Measurements from ENCODE around the gene MFAP4.
A peak's percentile ranks its signal among the peaks of the same experiment; 100 is the strongest.

MFAP4 gene

DNA sequence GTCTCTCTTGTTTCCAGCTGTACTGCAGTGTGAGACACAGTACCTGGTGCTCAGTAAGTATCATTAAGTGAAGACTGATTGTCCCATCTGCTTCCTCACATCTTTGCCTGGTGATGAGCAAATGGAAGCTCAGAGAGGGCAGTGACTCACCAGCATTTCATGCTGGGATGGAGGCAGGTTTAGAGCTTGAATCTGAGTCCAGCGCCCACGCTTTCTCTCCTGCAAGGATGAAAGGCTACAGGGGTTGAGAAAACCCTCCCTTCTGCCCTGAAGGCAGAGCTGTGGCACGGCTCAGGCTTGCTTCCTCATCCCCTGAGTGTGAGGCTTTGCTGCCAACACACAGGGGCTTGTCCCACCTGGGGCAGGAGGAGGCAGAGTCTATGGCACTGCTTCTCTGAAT lies 22.5 kb upstream of the MFAP4 start:
- DNase-seq = no peak

DNA sequence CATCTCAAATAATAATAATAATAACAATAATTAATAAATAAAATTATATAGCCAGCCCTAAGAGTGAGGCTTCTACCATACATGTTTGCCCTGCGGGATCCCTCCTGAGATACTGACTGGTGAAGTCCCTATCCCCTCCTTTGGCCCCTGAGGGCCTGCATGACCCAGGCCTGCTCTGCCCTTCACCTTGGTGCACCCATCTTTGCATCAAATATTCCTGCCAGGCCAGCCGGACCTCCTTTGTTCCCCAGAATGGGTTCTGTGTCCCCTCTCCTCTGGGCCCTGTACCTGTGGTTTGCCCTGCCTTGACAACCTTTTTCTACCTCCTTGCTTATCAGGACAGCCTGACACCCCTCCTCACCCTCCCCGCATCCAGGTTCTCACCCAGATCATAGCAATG lies 22.1 kb upstream of the MFAP4 start:
- no peak for DNase-seq

DNA sequence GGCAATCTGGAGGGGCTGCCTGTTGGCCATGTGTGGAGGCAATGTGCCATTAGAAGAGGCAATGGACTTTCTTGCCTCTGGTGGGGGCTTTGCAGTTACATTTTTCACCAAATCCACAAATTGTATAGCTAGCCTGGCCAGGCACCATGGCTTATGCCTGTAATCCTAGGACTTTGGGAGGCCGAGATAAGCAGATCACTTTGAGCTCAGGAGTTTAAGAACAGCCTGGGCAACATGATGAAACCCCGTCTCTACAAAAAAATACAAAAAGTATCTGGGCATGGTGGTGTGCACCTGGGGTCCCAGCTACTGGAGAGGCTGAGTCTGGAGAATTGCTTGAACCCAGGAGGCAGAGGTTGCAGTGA lies 21.3 kb upstream of the MFAP4 start:
- no peak for DNase-seq

DNA sequence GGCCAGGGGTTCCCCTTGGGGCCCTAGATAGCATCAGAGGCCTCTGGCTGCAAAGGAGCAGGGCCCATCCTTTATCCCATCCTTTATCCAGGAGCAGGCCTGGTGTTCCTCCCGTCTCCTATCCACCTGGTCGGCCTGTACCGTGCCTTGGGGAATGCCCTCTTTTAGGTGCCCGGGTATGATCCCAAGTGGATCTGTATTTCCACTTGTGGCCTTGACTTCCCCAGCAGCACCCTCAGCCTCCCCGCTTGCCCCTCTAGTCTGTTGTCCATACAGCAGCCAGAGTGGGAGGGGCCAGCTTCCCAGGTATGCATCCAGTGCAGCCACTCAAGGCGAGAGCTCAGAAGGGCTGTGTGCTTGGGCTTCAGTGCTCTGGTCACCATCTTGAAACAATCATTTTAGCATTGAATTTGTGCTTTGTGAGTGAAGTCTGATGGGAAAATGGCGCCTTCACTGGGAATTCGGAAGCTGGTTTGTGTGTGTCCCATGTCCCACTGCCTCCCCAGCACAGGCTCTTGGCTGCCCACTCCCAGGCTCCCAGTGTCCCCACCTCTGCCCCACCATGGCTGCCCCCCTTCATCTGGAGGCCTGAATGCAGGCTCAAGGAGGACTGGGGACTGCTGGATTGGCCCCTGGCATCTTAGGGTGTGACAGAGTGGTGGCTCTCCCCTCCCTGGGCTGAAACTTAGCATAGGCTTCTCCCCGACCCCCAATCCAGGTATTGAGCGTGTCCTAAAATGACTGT lies 20.8 kb upstream of the MFAP4 start:
- no peak for DNase-seq

DNA sequence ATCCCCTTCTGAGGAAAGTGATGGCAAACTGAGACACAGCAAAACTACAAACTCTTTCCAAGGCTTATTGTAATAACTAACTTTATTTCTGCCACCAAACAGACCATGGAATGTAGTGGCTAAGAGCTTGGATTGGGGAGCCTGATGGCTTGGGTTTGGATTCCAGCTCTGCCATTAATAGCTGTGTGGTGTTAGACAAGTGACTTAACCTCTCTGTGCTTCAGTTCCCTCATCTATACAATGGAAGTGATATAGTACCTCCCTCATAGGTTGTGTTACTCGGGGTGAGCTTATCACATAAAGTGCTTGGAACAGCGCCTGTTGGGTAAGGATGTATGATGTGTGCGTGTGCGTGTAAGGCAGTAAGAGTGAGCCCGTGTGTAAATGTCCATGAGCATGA lies 18.1 kb upstream of the MFAP4 start:
- no peak for DNase-seq

DNA sequence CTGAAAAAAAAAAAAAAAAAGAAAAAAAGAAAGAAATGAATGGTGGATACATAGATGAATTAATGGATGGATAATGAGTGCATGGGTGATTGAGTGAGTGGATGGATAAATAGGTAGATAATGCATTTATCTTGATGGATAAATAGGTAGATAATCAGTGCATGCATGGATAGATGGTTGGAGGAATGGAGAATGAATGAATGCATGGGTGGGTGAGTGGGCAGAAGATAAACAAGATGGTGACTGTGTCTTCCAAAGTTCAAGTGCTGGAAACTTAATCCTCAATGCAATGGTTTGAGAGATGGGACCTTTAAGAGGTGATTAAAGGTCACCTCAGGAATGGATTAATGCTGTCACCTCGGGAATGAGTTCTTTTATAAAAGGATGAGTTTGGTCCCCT lies 17.3 kb upstream of the MFAP4 start:
- DNase-seq = no peak

DNA sequence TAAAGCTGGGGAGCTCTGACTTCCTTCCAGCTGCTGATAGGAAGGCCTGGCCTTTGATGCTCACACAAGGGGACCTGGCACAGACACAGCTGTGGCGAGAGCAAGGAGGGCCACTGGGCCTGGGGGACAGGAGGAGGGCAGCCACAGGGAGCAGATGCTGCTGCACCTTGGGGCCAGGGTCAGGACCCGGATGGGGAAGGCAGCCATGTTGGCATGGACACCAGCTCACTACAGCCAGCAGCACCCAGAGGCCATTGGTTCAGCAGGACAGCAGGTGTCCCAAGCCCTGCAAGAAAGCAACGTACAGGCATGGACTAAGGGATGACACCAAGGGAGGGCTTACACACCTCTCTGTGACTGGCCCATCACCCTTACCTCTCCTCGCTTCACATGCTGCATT lies 16.0 kb upstream of the MFAP4 start:
- no peak for DNase-seq

DNA sequence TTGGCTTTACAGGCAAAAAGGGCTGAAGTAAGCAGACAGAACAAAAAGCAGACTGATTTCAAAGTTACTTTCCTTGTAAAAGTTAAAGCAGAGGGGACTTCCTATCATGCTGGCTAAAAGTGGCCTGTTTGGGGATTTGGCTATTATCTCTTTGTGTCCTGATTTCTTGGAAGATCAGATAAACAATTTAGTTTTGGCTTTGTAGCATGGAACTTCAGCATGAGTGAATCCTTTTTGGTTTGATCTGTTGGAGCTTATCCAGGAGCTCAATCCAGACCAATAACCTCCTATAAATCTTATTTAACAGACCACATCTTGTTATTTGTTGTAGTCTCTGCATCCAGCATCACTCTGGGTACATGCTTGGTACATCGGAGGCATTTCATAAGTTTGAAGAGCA lies 15.2 kb upstream of the MFAP4 start:
- no peak for DNase-seq

DNA sequence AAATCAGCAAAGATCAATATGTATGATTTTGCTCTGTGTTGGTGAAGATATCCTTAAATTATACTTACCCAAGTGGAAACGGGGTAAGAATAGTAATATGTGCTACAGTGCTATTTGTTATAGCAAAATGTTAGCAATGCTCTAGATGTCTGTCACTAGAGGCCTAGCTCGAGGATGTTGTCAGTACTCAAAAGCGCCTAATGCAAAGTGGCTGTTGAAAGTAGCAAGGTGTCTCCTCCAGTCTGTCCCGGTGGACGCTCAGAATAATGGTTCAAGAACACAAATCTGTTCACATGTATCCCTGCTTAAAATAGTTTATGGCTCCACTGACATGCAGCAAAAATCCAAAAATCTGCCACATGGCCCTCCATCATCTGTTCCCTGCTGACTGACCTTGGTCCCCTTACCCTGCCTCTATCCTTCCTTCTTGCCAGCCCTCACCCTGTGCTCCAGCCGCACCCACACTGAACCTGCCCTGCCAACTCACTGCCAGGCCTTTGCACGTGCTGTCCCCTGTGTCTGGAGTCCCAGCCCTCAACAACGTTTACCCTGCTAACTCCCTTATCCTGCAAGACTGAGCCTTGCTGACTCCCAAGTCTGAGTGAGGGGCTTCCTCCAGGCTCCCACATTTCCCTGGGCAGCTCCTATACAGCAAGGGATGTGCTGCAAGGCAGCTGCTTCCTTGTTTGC lies 14.5 kb upstream of the MFAP4 start:
- no peak for DNase-seq

DNA sequence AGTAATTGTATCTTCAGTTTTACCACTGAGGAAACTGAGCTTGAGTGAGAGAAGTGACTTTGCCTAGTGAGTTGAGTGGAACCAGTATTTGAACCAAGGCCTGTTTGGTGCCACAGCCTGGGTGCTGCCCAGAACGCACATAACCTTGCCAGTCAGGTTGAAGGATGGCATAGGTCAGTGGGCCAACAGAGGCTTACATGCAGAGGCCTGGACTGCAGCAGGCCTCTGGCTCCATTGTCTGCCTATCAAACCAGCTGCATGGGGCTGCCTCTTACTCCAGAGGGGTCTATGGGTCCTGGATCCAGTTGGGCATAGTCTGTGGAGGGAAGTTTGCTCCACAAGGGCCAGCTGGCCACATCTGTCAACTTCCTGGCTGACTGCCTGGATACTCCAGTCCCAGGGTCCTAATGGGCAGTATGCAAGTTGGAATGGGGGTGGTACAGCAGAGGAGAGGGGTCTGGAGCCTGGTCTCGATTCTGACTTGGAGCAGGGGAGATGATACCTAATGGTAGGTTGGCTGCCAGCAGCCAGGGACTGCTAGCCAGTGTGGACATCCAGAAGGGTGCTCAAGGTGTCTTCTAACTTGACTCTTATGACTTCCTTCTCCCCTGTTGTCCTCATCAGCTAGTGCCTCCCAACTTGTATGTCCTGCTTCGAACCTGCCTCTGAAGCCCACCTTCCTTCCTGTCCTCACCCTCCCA lies 12.9 kb upstream of the MFAP4 start:
- DNase-seq = no peak

DNA sequence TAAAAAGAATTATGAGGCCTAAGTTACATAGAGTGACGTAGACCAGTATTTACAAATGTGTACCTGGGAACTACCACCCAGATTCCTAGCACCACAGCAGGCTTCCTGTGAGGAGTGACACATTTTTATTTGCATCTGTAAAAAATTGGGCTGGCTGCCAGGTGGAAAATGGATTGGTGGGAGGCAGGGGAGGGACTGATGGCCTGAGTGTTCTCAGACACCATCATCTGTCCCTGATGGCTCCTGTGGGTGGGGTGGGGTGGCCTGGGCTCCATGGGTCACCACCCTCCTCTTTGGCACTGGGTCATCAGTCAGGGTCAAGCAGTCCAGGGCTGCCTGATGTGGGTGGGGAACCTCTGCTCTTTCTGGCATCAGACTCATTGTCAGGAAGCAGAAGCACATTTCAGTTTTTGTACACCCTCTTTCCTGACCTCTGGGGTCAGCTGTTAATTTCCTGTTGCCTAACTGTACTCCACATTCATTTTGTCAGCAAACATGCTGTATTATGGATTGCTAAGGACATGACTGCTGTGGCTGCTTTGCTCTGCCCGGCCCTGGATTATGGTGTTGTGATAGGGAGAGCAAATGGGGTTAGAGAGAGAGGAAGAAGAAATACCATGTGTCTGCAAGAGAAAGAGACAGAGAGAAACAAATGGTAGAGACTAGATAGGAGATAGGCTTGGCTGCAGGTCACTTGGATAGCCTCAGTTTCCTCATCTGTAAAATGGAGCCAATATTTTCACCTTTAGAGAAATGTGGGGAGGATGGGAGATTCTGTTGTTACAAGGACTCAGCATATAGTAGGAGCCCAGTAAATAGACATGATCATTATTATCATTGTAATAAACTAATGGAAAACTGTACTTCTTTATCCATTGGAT lies 11.6 kb upstream of the MFAP4 start:
- DNase-seq = peak; percentile 0

DNA sequence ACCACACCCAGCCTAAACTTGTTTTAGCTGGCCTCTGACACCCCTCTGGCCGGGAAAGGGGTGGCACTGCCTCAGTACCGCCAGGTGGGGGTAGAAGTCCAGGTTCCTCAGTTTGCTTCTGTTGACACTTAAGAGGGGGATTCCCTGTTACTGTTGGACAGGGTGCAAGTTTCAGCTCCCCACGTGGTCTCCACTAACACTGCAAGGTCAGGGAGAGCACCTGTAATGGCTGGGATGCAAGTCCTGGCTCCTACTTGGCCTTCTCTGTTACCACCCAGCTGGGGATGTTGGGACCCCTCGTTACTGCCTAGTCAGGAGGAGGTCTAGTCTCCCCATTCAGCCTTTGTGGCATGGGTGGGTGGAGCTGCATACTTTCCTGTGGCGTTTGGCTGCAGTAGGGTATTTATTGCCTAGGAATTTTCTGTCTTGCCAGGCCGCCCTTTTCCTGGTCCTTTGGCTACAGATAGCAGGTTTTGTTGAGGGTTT lies 10.6 kb upstream of the MFAP4 start:
- DNase-seq = no peak

DNA sequence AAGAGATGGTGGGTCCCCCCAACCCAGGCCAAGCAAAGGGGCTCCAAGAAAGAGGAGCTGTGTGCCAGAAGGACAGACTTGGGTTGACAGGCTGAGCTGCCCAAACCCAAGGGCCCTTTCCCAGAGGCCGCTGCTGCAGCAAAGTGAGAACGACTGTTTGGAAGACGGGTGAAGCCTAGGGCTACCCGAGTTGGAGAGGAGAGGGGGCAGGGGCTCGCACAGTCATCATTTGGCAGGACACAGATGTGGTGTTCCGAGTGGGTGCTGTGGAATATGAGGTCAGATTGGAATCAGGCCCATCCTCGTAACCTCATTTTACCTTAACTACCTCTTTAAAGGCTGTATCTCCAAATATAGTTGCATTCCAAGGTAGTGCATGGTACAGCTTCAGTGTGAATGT lies 5.3 kb upstream of the MFAP4 start:
- DNase-seq = no peak

DNA sequence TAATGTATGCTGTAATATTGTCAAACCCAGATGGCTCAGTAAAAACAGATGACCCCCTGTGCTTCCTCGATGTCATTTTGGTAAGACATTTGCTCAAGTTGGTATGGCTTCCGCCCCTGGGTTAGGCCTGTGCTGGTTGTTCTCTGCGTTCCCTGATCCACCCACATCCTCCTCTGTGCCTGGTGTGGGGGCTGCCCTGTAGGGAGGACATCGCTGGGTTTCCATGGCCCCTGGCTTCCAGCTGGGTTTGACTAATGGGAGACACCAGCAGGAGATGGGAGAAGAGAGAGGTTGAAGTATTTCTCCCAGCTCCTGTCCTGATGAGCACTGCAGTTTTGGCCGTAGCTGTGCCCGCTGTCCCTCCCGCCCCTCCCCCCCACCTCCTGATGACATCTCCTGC lies 4.4 kb upstream of the MFAP4 start:
- DNase-seq = no peak

DNA sequence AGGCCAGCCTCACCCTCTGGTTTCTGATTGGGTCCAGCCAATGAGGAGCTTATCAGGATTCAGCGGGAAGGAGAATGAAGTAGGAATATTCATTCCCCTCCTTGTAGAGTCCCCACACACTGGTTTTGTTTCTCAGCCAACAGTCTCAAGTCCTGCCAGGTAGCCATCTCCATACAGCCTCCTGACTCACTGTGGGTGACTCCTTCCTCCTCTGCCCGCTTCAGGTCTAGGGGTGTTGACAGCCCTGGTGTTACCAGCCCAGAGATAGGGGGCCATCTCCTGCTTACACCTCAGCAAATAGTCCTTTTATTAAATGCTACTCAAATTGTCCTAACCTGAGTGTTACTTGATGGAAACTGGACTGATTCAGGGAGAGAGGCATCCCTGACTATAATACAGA lies 4.0 kb upstream of the MFAP4 start:
- no peak for DNase-seq

DNA sequence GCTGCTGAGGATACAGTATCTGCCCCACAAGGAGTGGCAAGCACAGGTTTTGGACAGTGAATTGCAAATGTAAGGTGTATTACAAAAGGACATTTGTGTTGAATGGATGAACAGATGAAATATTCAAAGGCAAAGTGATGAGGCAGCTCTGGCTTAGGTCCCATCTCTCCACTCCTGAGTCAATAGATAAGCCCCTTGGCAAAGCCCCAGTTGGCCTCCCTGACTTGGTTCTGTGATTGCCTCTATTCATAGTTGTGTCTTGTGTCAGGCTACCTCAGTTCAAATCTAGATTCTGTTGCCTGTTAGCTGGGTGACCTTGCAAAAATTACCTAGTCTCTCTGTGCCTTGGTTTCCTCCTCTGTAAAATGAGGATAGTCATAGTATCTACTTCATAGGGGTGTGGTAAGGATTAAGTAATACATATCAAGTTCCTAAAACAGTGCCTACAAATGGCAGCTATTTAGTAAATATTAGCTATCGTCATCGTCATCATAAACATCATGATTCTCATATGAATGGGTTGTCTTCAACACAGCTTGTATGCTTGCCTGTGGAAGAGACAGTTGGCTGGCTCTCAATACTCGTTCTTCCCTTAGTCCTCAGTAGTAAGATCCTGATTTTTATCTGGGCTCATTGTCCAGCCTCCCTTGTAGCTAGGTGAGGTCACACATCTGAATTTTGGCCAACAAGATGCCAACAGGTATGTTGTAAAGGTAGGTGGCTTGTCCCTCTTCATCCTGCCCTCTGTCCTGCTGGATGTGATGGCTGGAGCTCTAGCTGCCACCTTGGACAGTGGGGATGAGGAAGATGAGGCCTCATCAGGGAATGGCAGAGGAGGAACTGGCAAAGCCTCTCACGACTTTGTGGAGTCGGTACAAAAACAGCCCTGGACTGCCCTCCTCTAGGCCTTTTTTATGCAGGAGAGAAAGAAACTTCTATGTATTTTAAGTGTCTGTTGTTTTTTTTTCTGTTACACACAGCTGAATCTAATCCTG lies 2.1 kb upstream of the MFAP4 start:
- DNase-seq = no peak

DNA sequence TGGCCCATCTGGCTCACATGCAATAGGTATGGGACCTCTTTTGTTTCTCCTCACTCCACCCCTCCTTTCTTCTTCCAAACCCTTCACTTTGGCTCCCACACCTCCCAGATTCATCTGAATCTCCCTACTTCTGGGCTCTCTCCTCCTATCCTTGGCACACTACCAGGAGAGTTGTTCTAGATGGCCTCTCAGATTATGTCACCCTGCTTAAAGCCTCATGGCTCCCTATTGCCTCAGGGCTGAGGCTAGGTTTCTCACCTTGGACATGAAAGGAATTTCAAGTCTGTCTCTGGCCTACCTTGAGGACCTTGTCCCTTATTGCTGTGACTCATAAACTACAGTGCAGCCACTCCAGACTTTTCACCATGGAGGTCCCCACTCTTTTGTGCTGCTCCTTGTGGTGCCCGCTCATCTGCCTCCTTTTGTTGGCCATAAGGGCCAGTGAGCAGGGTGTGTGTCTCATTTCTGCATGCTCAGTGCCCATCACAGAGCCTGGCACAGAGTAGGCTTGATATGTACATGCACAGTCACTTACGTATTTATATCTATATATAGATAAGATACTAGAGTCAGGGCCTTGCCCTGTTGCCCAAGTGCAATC lies 1.0 kb upstream of the MFAP4 start:
- DNase-seq = no peak

DNA sequence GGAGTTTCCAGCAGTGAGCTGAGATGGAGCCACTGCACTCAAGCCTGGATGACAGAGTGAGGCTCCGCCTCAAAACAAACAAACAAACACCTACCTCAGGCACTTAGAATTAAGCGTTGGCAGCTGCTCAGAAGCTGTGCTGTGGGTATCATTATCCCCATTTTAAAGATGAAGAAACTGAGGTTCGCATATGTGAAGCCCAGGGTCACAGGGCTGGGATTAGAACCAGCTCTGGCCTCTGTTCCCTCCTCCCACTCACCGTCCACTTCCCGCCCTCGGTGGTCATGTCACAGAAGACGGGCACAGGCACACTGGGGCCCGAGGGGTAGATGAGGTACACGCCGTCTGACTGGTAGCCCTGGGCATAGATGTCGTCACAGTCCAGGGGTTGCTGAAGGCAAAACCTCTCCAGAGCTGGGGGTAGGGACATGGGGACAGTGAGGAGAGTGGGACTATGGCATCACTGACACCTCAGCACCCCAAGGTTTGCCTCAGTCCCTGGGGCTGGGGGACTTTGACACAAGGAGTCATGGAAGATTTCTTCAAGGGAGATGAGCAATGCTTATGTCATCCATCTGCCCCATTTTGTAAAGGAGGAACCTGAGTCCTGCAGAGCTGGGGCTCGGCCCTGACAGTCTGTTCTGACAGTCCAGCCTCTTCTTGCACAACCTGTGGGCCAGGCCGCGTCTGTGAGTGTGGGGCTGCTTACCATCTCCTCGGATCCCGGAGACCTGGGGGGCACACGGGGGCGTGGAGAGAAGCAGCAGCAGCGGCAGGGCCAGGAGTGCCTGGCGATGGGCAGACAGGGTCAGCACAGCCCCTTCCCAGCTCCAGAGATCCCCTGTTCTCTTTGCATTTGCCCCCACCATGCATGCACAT lies 700 bp downstream of the MFAP4 start:
- no peak for DNase-seq

DNA sequence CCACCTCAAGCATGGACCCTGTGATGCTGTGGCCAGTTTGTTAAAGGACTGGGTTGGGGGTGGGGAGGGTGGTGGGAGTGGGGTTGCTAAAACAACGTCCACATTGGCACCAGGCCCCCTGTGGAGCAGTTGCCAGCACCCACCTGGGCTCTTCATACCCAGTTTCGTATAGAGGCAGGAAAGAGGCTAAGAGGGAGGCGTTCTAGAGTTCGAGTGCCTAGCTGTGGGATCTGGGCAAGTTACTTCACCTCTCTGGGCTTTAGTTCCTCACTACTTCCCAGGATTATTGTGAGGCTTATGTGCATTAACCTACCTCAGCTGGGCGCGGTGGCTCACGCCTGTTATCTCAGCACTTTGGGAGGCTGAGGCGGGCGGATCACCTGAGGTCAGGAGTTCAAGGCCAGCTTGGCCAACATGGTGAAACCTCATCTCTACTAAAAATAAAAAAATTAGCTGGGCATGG lies 1.4 kb downstream of the MFAP4 start:
- no peak for DNase-seq

DNA sequence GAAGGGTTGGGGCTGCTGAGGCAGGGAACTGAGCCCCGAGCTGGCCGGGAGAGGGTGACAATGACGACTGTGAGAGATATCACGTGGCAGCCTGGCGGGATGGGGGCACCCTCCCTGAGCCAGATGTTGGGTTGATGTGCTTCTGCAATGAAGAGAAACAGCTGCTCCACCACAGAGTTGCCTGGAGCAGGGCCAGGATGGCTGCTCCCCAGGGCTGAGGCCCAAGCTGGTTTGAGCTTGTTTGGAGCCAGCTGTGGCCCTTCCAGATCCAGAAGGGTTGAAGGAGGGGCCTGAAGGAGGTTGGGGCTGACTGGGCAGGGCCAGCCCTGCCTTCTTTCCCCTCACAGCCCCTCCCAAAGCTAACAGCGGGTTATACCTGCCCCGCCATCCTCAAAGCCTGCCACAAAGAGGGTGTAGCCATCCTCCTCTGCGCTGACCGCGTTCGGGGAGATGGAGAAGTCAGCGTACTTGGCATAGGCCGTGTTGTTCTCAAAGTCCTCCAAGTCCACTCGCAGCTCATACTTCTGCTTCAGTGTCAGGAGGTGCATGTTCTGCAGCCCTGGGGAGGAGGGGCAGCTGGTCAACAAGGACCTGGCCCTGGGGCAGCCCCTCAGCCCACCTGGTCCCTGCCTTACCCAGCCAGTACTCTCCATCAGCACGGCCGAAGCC lies 2.1 kb downstream of the MFAP4 start:
- DNase-seq = no peak

All from KG1 (cell line).